ENCODE data around the gene SEC14L2. TPM values are rescaled to one million over a fixed set of nuclear protein-coding genes. Genes with fewer than 3 reads are reported as not detected.
A peak's percentile ranks its signal among the peaks of the same experiment; 100 is the strongest.

Gene SEC14L2
- total RNA-seq, 1 experiment from 2014 or later: 33.5 TPM

DNA sequence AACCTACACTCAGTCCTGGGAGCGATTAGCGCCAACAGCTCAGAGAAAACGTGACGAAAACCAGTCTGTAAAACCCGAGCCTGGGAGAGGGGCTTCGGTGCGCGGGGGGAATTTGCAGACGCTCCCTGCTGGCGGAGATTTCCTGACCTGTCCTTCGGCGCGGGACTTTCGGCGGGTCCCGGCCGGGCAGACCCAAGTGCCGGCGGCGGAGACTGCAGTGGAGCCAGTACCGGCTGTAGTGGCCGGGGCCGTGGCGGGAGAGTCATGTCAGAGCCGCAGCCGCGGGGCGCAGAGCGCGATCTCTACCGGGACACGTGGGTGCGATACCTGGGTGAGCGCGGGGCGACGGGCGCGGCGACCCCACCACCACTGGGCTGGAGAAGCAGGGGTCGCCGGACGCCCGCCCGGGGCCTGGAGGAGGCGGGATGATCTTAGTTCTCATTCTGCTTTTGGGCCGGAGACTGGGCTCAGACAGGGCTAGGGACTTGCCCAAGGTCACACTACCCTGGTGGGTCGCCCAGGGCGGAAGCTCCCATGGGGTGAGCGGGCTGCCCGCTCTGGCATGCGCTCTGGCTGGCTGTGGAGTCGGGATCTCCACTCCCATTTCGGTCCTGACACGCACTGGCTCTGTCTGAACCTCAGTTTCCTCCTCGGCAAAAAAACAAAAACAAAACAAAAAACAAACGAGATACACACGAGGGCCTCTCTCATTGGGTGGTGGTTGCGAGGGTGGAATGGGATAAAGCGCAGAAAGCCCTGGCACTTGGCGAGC lies 29.0 kb downstream of the SEC14L2 start, which contains the start of gene MTFP1:
MTFP1 (plus strand) TSS at position 153 of the 772 bp plus-strand sequence; CDS start at position 265, 112 bp downstream.
- RAD21 ChIA-PET (ENCODE audit: low non-redundant PET in 1 of 2, low total read pairs in 2 of 2, uncharacterized antibody in 2 of 2, unreplicated experiment in 2 of 2): interaction anchor here in 1 of 2 experiments (1.6 kb wide), 1 partner anchor 138 kb away, joined by 3 read pairs; no protein-coding TSS in a partner anchor
- peaks cover 22% of the 10 kb centered on the region; the same call in 1 of the 2 replicates for H3K79me2 ChIP-seq (ENCODE audit: insufficient read depth, low read length)
- intact Hi-C loops (cut with micrococcal nuclease): loop anchor here (1.0 to 10.0 kb wide), 3 partner anchors 35 to 659 kb away; partner anchors contain the start of genes CASTOR1 and SMTN
- POLR2A ChIA-PET: interaction anchor here (0.9 to 4.6 kb wide), 8 partner anchors 12 to 138 kb away, joined by 3 to 40 read pairs (median 4); partner anchors contain the start of gene SEC14L2
- H3K4me1 ChIP-seq (ENCODE audit: control insufficient read depth in 1 of 2, insufficient read depth in 2 of 2, low read length in 2 of 2): peaks cover 27 to 59% of the 10 kb centered on the region in 2 experiments
- peak within 1 kb of the TSS; percentile 96 for H3K9ac ChIP-seq (ENCODE audit: low read length)
- no peaks in the 10 kb centered on the region for H3K9me2 ChIP-seq (ENCODE audit: insufficient read depth)
- H3K9me3 ChIP-seq (ENCODE audit: control insufficient read depth in 1 of 2, insufficient read depth in 1 of 2, low read depth in 1 of 2, low read length in 2 of 2): no peaks in the 10 kb centered on the region
- H3K27ac ChIP-seq (ENCODE audit: low read depth, low read length): peak within 1 kb of the TSS; percentile 98
- H3K4me3 ChIP-seq (replicated peaks in 1 of 2; ENCODE audit: low read depth in 1 of 2, low read length in 2 of 2): peak within 1 kb of the TSS; percentile 82
- no peak for TF ChIP-seq YY1 (IDR thresholded peaks at IDR 0.05; ENCODE audit: extremely low read depth, insufficient replicate concordance, low read depth, low read length)
- TF ChIP-seq SIN3A (IDR thresholded peaks at IDR 0.05; ENCODE audit: low read depth): no peak
- peak; percentile 61; the same call in 1 of the 2 replicates for TF ChIP-seq ZFX (IDR thresholded peaks at IDR 0.05)
- peak; percentile 36 for TF ChIP-seq POLR2A (IDR thresholded peaks at IDR 0.05; ENCODE audit: borderline replicate concordance, extremely low read depth, insufficient read depth, insufficient read length)
- TF ChIP-seq POLR2AphosphoS5 (IDR thresholded peaks at IDR 0.05; ENCODE audit: low read depth, low read length): peak; percentile 68
- no peaks in the 10 kb centered on the region for H3K27me3 ChIP-seq (ENCODE audit: insufficient read depth, low read length)
- no peaks in the 10 kb centered on the region for H4K20me1 ChIP-seq (ENCODE audit: insufficient read depth)
- H2AFZ ChIP-seq (ENCODE audit: low read depth, low read length, poor library complexity, severe bottlenecking): peak within 1 kb of the TSS; percentile 50
- peak within 1 kb of the TSS; percentile 93 for H3K4me2 ChIP-seq (ENCODE audit: low read length)
- BruUV-seq (replicated peaks): TSS peak; percentile 28
- CTCF ChIA-PET: interaction anchor here (0.6 to 2.7 kb wide), 12 partner anchors 9 to 138 kb away, joined by 3 to 12 read pairs (median 4); partner anchors contain the start of gene RNF215
- peak; percentile 9; the same call in 1 of the 2 replicates for ATAC-seq
- DNase-seq (ENCODE audit: low read depth, low spot score): no peak
- peaks cover 2 to 15% of the 10 kb centered on the region in 2 experiments; a peak in 2 of 4 replicates for H3K36me3 ChIP-seq (ENCODE audit: control insufficient read depth in 1 of 2, insufficient read depth in 2 of 2, low read length in 2 of 2)

All from HCT116 (cell line).